Type B pancreatic cell (in vitro differentiated cells): ENCODE results near the gene CCNH. TPM values are rescaled to one million over a fixed set of nuclear protein-coding genes. Genes with fewer than 3 reads are reported as not detected.

ENCODE experiments used
- DNase-seq: peaks from one replicate; pipeline ENCODE4 v3.0.0; 2021; ENCODE audit warnings: mixed read lengths; ENCODE audit not compliant: unreplicated experiment; ENCODE audit errors: extremely low spot score
- H3K27ac Mint-ChIP-seq: 2 replicates; pipeline ENCODE4 v1.8.0; 2021; ENCODE audit warnings: mild to moderate bottlenecking, mixed read lengths
- H3K27me3 Mint-ChIP-seq: 2 replicates; pipeline ENCODE4 v1.8.0; 2021; ENCODE audit warnings: mixed read lengths
- H3K36me3 Mint-ChIP-seq: 2 replicates; pipeline ENCODE4 v1.8.0; 2021; ENCODE audit warnings: mixed read lengths
- H3K4me1 Mint-ChIP-seq: one replicate; pipeline ENCODE4 v1.8.0; 2021; ENCODE audit warnings: mixed read lengths; ENCODE audit not compliant: unreplicated experiment
- H3K4me3 Mint-ChIP-seq: 2 replicates; pipeline ENCODE4 v1.8.0; 2021; ENCODE audit warnings: mild to moderate bottlenecking, mixed read lengths
- H3K9me3 Mint-ChIP-seq: 2 replicates; pipeline ENCODE4 v1.8.0; 2021; ENCODE audit warnings: mixed read lengths
- total RNA-seq: library from RNA; stranded (reverse); gene quantifications from 2 replicates; pipeline ENCODE4 v1.2.1, GENCODE V29; 2021; ENCODE audit warnings: low replicate concordance
- TF ChIP-seq, protein P1 (sequence below): fragments of 200-600 bp; sonication (generic); conservative IDR thresholded peaks from 2 replicates; pipeline ENCODE4 v1.5.0; 2021; ENCODE audit warnings: antibody characterized with exemption, mild to moderate bottlenecking

CCNH gene
- total RNA-seq, 1 donor from 2014 or later: 34.1 TPM

DNA sequence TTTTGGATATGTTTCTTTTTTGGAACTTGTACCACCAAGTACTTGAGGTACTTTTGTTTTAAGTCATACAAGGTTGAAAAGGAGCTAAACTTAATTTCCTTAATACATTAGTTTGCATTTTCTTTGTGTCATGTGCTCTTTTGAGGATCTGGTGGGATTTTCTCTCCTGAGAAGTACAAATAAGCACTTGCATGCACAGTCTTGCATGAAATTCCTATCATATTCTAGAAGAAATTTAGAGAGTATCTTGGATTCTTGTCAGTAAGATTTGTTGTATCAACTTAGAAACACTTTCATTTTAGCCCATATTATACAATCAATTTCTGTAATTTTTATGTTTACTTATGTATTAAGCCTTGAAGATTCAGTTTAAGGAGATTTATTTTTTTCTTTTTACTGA, 64.9 kb downstream of the CCNH start:
- TF ChIP-seq, protein P1, sequence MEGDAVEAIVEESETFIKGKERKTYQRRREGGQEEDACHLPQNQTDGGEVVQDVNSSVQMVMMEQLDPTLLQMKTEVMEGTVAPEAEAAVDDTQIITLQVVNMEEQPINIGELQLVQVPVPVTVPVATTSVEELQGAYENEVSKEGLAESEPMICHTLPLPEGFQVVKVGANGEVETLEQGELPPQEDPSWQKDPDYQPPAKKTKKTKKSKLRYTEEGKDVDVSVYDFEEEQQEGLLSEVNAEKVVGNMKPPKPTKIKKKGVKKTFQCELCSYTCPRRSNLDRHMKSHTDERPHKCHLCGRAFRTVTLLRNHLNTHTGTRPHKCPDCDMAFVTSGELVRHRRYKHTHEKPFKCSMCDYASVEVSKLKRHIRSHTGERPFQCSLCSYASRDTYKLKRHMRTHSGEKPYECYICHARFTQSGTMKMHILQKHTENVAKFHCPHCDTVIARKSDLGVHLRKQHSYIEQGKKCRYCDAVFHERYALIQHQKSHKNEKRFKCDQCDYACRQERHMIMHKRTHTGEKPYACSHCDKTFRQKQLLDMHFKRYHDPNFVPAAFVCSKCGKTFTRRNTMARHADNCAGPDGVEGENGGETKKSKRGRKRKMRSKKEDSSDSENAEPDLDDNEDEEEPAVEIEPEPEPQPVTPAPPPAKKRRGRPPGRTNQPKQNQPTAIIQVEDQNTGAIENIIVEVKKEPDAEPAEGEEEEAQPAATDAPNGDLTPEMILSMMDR: no peak
- H3K36me3 Mint-ChIP-seq: peaks cover 18% of the 10 kb centered on the region
- DNase-seq: no peak
- H3K27me3 Mint-ChIP-seq: no peaks in the 10 kb centered on the region
- H3K27ac Mint-ChIP-seq: no peak overlapping the region
- H3K9me3 Mint-ChIP-seq: no peaks in the 10 kb centered on the region
- H3K4me1 Mint-ChIP-seq: no peaks in the 10 kb centered on the region
- no peak overlapping the region for H3K4me3 Mint-ChIP-seq

DNA sequence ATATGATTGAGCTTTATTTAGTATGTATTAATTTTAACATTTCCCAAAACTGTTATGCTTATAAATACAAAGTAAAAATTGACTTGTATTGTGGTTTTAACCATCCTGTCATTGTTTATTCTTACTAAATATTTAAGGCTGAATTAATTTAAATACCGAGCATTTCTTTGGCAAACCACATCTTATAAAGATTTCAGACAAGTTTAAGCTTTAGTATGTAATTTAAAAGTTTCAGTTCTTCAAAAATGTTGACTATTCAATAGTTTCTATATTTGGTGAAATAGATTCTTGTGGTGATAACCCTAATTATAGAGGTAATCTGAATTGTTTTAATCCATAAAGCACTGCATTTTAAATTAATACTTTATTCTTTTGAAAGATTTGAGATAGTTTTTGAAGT, 65.5 kb downstream of the CCNH start:
- Mint-ChIP-seq H3K4me3 (no peak overlapping the region), H3K9me3 (no peaks in the 10 kb centered on the region), H3K36me3 (peaks cover 21% of the 10 kb centered on the region), H3K27ac (no peak overlapping the region), H3K27me3 (no peaks in the 10 kb centered on the region), H3K4me1 (no peaks in the 10 kb centered on the region)
- no peak for DNase-seq
- TF ChIP-seq, protein P1: no peak

Other genes with a start within 250 kb of the CCNH start
- 32.1 and 33.0 TPM in 2 replicates for gene RASA1, start 145.0 kb downstream of the CCNH start, total RNA-seq